NCI-H1048 (cell line): ENCODE measurements around the gene BMERB1.
"Not testable (repeated sequence)": the region's sequence is repeated elsewhere in the genome, so short reads cannot be mapped to it uniquely, and the experiment has no call there.

Experiments
- DNase-seq: peaks from one replicate; lab custom pipeline; 2025; lab: John Stamatoyannopoulos, UW

The BMERB1 gene

GRCh38 chr16:15593235-15593634, 158.8 kb downstream of the BMERB1 start:
- no peak for DNase-seq

GRCh38 chr16:15594711-15595320, 160.4 kb downstream of the BMERB1 start:
- no peak for DNase-seq

GRCh38 chr16:15597135-15597534, 162.7 kb downstream of the BMERB1 start:
- DNase-seq: no peak

GRCh38 chr16:15597822-15598647, 163.6 kb downstream of the BMERB1 start:
- DNase-seq: no peak

GRCh38 chr16:15598648-15599190, 164.3 kb downstream of the BMERB1 start:
- DNase-seq: no peak

- DNase-seq: no peak
Observed at GRCh38 chr16:15599303-15600070, 165.1 kb downstream of the BMERB1 start.

GRCh38 chr16:15601212-15601879, 167.0 kb downstream of the BMERB1 start:
- DNase-seq: no peak

GRCh38 chr16:15602285-15603044, 168.1 kb downstream of the BMERB1 start:
- DNase-seq: no peak

- no peak for DNase-seq
Observed at GRCh38 chr16:15604460-15605440, 170.4 kb downstream of the BMERB1 start.

GRCh38 chr16:15605839-15606517, 171.6 kb downstream of the BMERB1 start:
- DNase-seq: no peak

- DNase-seq: no peak
Observed at GRCh38 chr16:15606518-15607220, 172.3 kb downstream of the BMERB1 start.

- DNase-seq: not testable (repeated sequence)
Observed at GRCh38 chr16:15607221-15607699, 172.9 kb downstream of the BMERB1 start.

GRCh38 chr16:15607700-15608396, 173.5 kb downstream of the BMERB1 start:
- DNase-seq: no peak

- DNase-seq: no peak
Observed at GRCh38 chr16:15608398-15609285, 174.3 kb downstream of the BMERB1 start.

- no peak for DNase-seq
Observed at GRCh38 chr16:15609286-15609649, 174.9 kb downstream of the BMERB1 start.

- DNase-seq: no peak
Observed at GRCh38 chr16:15610369-15610871, 176.0 kb downstream of the BMERB1 start.

- no peak for DNase-seq
Observed at GRCh38 chr16:15611610-15612009, 177.2 kb downstream of the BMERB1 start.
